ENCODE results near the gene TXLNA.

The TXLNA gene

GRCh38 chr1:32197074-32197473, 17.6 kb downstream of the TXLNA start:
- H3K27ac Mint-ChIP-seq, result peak overlapping the region; percentile 80
- no peak for TF ChIP-seq CTCF (IDR thresholded peaks at IDR 0.05)
- peaks cover 41% of the 10 kb centered on the region for H3K4me1 Mint-ChIP-seq
- no peak for DNase-seq
- H3K4me3 Mint-ChIP-seq, result no peak overlapping the region
- peaks cover 5% of the 10 kb centered on the region for H3K27me3 Mint-ChIP-seq (ENCODE audit: low read depth, poor library complexity)
- no peaks in the 10 kb centered on the region for H3K9me3 Mint-ChIP-seq
- H3K36me3 Mint-ChIP-seq (ENCODE audit: low read depth), result peaks cover 39% of the 10 kb centered on the region

- Mint-ChIP-seq H3K27ac (peak overlapping the region; percentile 80), H3K4me1 (peaks cover 49% of the 10 kb centered on the region), H3K4me3 (no peak overlapping the region), H3K27me3 (ENCODE audit: low read depth, poor library complexity) (peaks cover 5% of the 10 kb centered on the region), H3K9me3 (no peaks in the 10 kb centered on the region), H3K36me3 (ENCODE audit: low read depth) (peaks cover 34% of the 10 kb centered on the region)
- no peak for TF ChIP-seq CTCF (IDR thresholded peaks at IDR 0.05)
- DNase-seq, result no peak
Measured at GRCh38 chr1:32197837-32198236, 18.4 kb downstream of the TXLNA start.

- peak overlapping the region; percentile 56 for H3K4me3 Mint-ChIP-seq
- peaks cover 28% of the 10 kb centered on the region for H3K36me3 Mint-ChIP-seq (ENCODE audit: low read depth)
- H3K4me1 Mint-ChIP-seq, result peaks cover 53% of the 10 kb centered on the region
- no peaks in the 10 kb centered on the region for H3K9me3 Mint-ChIP-seq
- H3K27me3 Mint-ChIP-seq (ENCODE audit: low read depth, poor library complexity), result peaks cover 5% of the 10 kb centered on the region
- peak overlapping the region; percentile 67 for H3K27ac Mint-ChIP-seq
- no peak for TF ChIP-seq CTCF (IDR thresholded peaks at IDR 0.05)
- no peak for DNase-seq
Measured at GRCh38 chr1:32198237-32199042, 19.0 kb downstream of the TXLNA start.

GRCh38 chr1:32199043-32199716, 19.7 kb downstream of the TXLNA start:
- peaks cover 60% of the 10 kb centered on the region for H3K4me1 Mint-ChIP-seq

GRCh38 chr1:32199717-32200072, 20.2 kb downstream of the TXLNA start:
- no peak overlapping the region for H3K27ac Mint-ChIP-seq
- no peak for TF ChIP-seq CTCF (IDR thresholded peaks at IDR 0.05)
- peaks cover 15% of the 10 kb centered on the region for H3K36me3 Mint-ChIP-seq (ENCODE audit: low read depth)

More at GRCh38 chr1:32199043-32199716, 19.7 kb downstream of the TXLNA start:
- no peak overlapping the region for H3K27ac Mint-ChIP-seq
- H3K36me3 Mint-ChIP-seq (ENCODE audit: low read depth), result peaks cover 20% of the 10 kb centered on the region
- H3K4me3 Mint-ChIP-seq, result no peak overlapping the region
- H3K27me3 Mint-ChIP-seq (ENCODE audit: low read depth, poor library complexity), result peaks cover 8% of the 10 kb centered on the region
- no peak for TF ChIP-seq CTCF (IDR thresholded peaks at IDR 0.05)
- no peak for DNase-seq
- no peaks in the 10 kb centered on the region for H3K9me3 Mint-ChIP-seq

More at GRCh38 chr1:32199717-32200072, 20.2 kb downstream of the TXLNA start:
- peaks cover 65% of the 10 kb centered on the region for H3K4me1 Mint-ChIP-seq
- no peaks in the 10 kb centered on the region for H3K9me3 Mint-ChIP-seq
- peaks cover 8% of the 10 kb centered on the region for H3K27me3 Mint-ChIP-seq (ENCODE audit: low read depth, poor library complexity)
- H3K4me3 Mint-ChIP-seq, result peak overlapping the region; percentile 83
- DNase-seq, result no peak

All from nephron progenitor cell (in vitro differentiated cells).